CD8-positive, alpha-beta memory T cell (primary cell): ENCODE results near the gene ANAPC16. TPM values are rescaled to one million over a fixed set of nuclear protein-coding genes. Genes with fewer than 3 reads are reported as not detected.

ENCODE experiments used
- CTCF ChIA-PET: fragments of 350-600 bp; sonication (Branson Sonifier 250); formaldehyde crosslinking; loops from one replicate; lab custom pipeline; 2021; ENCODE audit warnings: antibody characterized with exemption; lab: Charles Lee
- POLR2A ChIA-PET: fragments of 350-600 bp; sonication (Branson Sonifier 250); formaldehyde crosslinking; loops from one replicate; lab custom pipeline; 2021; ENCODE audit warnings: antibody characterized with exemption; lab: Charles Lee
- DNase-seq, 5 donors: peaks; one replicate each; pipeline versions ENCODE4 v3.0.0 to v3.0.0-alpha.2; 2020 to 2022; ENCODE audit warnings: mixed read lengths in 1 of 5
- H3K27ac ChIP-seq: one replicate; pipeline ENCODE4 v1.7.0; 2013; ENCODE audit warnings: low read depth, mild to moderate bottlenecking, low read length, moderate library complexity
- H3K27me3 ChIP-seq: 2 replicates; pipeline ENCODE4 v1.7.0; 2013; ENCODE audit warnings: low read length, mild to moderate bottlenecking; ENCODE audit not compliant: insufficient read depth, poor library complexity, severe bottlenecking
- H3K36me3 ChIP-seq: 2 replicates; pipeline ENCODE4 v1.7.0; 2013; ENCODE audit warnings: mild to moderate bottlenecking, low read length, moderate library complexity; ENCODE audit not compliant: insufficient read depth
- H3K4me1 ChIP-seq: 2 replicates; pipeline ENCODE4 v1.7.0; 2013; ENCODE audit warnings: mild to moderate bottlenecking, low read length, moderate library complexity; ENCODE audit not compliant: insufficient read depth
- H3K4me3 ChIP-seq: 2 replicates; pipeline ENCODE4 v1.7.0; 2013; ENCODE audit warnings: mild to moderate bottlenecking, low read length
- H3K9me3 ChIP-seq: 2 replicates; pipeline ENCODE4 v1.7.0; 2013; ENCODE audit warnings: mild to moderate bottlenecking, low read length
- H3K27ac Mint-ChIP-seq, 8 donors: one replicate each; pipeline ENCODE4 v1.8.0; 2020 to 2021; ENCODE audit warnings: mixed read lengths in 8 of 8, mild to moderate bottlenecking in 6 of 8, inconsistent platforms in 3 of 8, moderate library complexity in 3 of 8
- H3K27me3 Mint-ChIP-seq, 2 donors: one replicate each; pipeline ENCODE4 v1.8.0; 2020 to 2021; ENCODE audit warnings: mixed read lengths in 2 of 2, mild to moderate bottlenecking in 1 of 2, moderate library complexity in 1 of 2
- H3K36me3 Mint-ChIP-seq, 3 donors: one replicate each; pipeline ENCODE4 v1.8.0; 2020 to 2021; ENCODE audit warnings: mixed read lengths in 3 of 3, inconsistent platforms in 1 of 3, mild to moderate bottlenecking in 1 of 3
- H3K4me1 Mint-ChIP-seq, 3 donors: one replicate each; pipeline ENCODE4 v1.8.0; 2020 to 2021; ENCODE audit warnings: mixed read lengths in 3 of 3, inconsistent platforms in 1 of 3, mild to moderate bottlenecking in 1 of 3
- H3K4me3 Mint-ChIP-seq, 7 donors: one replicate each; pipeline ENCODE4 v1.8.0; 2020 to 2021; ENCODE audit warnings: mixed read lengths in 7 of 7, mild to moderate bottlenecking in 6 of 7, moderate library complexity in 4 of 7, inconsistent platforms in 2 of 7
- H3K9me3 Mint-ChIP-seq, 5 donors: one replicate each; pipeline ENCODE4 v1.8.0; 2020 to 2022; ENCODE audit warnings: mixed read lengths in 5 of 5, mild to moderate bottlenecking in 3 of 5, moderate library complexity in 2 of 5, inconsistent platforms in 1 of 5
- polyA plus RNA-seq: library from polyadenylated mRNA; unstranded; fragments of 300-500 nt; fragmentation: Illumina TruSeq; gene quantifications from one replicate; pipeline ENCODE4 v1.2.3, GENCODE V29; 2021
- total RNA-seq, 2 experiments: library from RNA; stranded (reverse); gene quantifications; one replicate each; pipeline ENCODE4 v1.2.3, GENCODE V29; 2021

Gene ANAPC16
- total and polyA plus RNA-seq, 3 experiments from 2014 or later = 68.1 to 329 (median 78.3) TPM

DNA sequence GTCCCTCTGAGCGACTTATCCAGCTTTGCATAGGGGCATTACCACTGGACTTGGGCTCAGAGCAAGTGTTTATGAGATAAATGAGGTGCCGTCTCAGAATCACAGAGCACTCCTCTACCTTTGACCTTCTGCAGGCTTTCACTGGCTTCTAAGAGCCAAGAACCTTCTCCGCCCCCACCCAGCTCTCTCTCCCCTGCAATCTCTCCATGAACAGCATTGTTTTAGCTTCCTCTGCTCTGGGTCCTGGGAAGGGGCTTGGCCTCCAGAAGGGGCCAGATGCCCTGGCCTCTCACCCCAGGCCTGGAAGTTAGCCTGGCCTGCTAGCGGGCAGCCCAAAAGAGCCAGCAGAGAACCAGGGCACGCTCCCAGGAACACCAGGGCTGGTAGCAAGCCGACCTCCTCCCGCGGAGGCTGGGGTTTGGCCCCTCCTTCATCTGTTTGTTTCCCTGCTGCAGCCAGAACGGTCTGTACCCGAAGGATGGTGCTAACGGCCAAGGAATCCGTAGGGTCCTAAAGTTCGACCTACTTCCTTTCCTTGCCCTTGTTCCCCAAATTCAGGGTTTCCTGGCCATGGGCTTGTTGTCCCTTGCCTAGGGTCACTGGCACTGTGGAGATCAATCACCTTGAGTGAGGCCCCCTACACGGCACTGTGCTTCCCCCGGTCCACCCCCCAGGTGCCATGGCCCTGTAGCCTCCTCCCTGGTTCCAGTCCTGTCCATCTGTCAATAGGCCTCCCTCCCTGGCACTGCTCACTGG lies 39.2 kb downstream of the ANAPC16 start:
- H3K27me3 ChIP-seq = no peaks in the 10 kb centered on the region
- CTCF ChIA-PET = interaction anchor here (1.1 to 4.4 kb wide), 6 partner anchors 9 to 161 kb away, joined by 3 to 28 read pairs (median 3); partner anchors contain the start of gene DDIT4
- Mint-ChIP-seq H3K9me3 (no peaks in the 10 kb centered on the region), H3K27ac (peak overlapping the region; percentile 70 to 92 (median 80)), H3K36me3 (no peaks in the 10 kb centered on the region), H3K4me1 (peaks cover 53 to 80% (median 70%) of the 10 kb centered on the region in 3 donors), H3K4me3 (peak overlapping the region in 6 of 7 donors; percentile 32 to 81 (median 73)), H3K27me3 (no peaks in the 10 kb centered on the region)
- POLR2A ChIA-PET = interaction anchor here (0.5 to 1.6 kb wide), 3 partner anchors 9 to 117 kb away, joined by 3 to 6 read pairs (median 5); no protein-coding TSS in a partner anchor
- no peaks in the 10 kb centered on the region for H3K36me3 ChIP-seq
- H3K4me3 ChIP-seq = peak overlapping the region; percentile 57
- peaks cover 85% of the 10 kb centered on the region for H3K4me1 ChIP-seq
- peak in 3 of 5 donors; percentile 26 to 43 (median 41) for DNase-seq
- peak overlapping the region; percentile 66 for H3K27ac ChIP-seq
- H3K9me3 ChIP-seq = no peaks in the 10 kb centered on the region

DNA sequence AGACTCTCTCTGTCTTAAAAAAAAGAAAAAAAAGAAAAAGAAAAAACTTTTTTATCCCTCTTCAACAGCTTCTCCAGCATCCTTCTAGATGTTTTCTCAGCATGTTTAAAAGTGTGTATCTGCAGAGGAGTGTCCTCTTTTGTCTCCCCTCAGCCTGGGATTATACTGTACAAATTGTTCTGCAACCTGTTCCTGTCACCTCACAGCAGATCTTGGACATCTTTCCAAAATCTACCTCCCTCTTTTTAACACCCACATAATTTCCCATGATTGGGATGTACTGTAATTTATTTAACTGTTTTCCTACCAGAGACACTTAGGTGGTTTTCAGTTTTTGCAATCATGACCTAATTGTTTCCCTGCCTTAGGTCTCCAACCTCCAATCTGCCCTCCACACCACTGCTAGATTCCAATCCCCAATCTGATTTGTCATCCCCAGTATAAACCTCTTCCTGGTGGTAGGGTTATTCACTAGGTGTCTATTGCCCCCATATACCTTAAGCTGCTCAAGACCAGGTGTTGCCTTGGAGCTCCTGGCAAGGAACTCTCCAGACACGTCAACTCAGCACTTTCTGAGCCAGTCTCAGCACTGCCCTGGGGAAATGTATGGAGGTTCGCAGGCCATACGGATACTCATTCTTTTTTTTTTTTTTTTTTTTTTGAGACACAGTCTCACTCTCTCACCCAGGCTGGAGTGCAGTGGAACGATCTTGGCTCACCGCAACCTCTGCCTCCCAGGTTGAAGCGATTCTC lies 40.3 kb downstream of the ANAPC16 start:
- Histone ChIP-seq H3K27ac (no peak overlapping the region), H3K9me3 (no peaks in the 10 kb centered on the region), H3K36me3 (no peaks in the 10 kb centered on the region), H3K4me1 (peaks cover 85% of the 10 kb centered on the region), H3K27me3 (no peaks in the 10 kb centered on the region), H3K4me3 (no peak overlapping the region)
- Mint-ChIP-seq H3K27me3 (no peaks in the 10 kb centered on the region), H3K4me1 (peaks cover 56 to 83% (median 69%) of the 10 kb centered on the region in 3 donors), H3K4me3 (peak overlapping the region in 3 of 7 donors; percentile 0 to 23 (median 2)), H3K36me3 (no peaks in the 10 kb centered on the region), H3K9me3 (no peaks in the 10 kb centered on the region), H3K27ac (peak overlapping the region; percentile 10 to 87 (median 38))
- POLR2A ChIA-PET = interaction anchor here (1.0 kb wide), 1 partner anchor 8 kb away, joined by 6 read pairs; no protein-coding TSS in a partner anchor
- CTCF ChIA-PET = interaction anchor here (1.2 to 4.4 kb wide), 3 partner anchors 10 to 28 kb away, joined by 3 to 28 read pairs (median 3); partner anchors contain the start of gene DDIT4
- no peak for DNase-seq

DNA sequence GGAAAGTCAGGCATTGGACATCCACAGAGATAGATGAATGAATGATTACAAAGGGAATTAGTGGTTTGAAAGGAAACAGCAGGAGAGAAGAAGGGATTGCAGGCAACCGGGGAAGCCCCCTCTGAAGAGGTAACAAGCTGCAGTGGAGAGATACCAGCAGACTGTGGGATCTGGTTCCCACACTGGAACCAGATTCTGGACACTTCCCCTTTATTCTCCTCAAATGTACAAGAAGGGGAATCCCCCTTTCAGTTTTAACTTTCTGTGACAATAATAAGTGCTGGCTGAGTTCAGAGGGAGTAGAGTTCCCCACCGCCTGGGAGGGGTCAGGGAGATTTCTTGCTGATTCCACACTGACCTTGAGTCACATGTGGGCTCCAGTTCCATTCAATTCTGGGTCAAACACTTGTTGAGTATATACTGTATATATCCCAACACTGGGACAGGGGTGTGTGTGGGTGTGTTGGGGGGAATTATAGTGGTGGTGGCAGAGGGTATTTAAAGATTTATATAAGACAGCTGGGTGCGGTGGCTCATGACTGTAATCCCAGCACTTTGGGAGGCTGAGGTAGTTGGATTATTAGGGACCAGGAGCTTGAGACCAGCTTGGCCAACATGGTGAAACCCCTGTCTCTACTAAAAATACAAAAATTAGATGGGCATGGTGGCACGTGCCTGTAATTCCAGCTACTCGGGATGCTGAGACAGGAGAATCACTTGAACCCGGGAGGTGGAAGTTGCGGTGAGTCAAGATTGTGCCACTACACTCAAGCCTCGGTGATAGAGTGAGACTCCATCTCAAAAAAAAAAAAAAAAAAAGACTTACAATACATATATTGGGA lies 41.5 kb downstream of the ANAPC16 start:
- H3K36me3 Mint-ChIP-seq = no peaks in the 10 kb centered on the region
- H3K27me3 ChIP-seq = no peaks in the 10 kb centered on the region
- peaks cover 61 to 81% (median 69%) of the 10 kb centered on the region in 3 donors for H3K4me1 Mint-ChIP-seq
- H3K9me3 ChIP-seq = no peaks in the 10 kb centered on the region
- peak overlapping the region in 1 of 7 donors; percentile 62 for H3K4me3 Mint-ChIP-seq
- H3K27me3 Mint-ChIP-seq = no peaks in the 10 kb centered on the region
- CTCF ChIA-PET = interaction anchor here (2.1 to 4.4 kb wide), 2 partner anchors 17 to 18 kb away, joined by 9 to 28 read pairs; partner anchors contain the start of gene DDIT4
- peak overlapping the region; percentile 6 for H3K27ac ChIP-seq
- peak overlapping the region in 6 of 8 donors; percentile 51 to 91 (median 73) for H3K27ac Mint-ChIP-seq
- POLR2A ChIA-PET = interaction anchor here (0.5 to 0.9 kb wide), 3 partner anchors 11 to 388 kb away, joined by 3 to 10 read pairs (median 5); no protein-coding TSS in a partner anchor
- H3K4me3 ChIP-seq = no peak overlapping the region
- no peak for DNase-seq
- H3K4me1 ChIP-seq = peaks cover 87% of the 10 kb centered on the region
- H3K36me3 ChIP-seq = no peaks in the 10 kb centered on the region
- no peaks in the 10 kb centered on the region for H3K9me3 Mint-ChIP-seq

DNA sequence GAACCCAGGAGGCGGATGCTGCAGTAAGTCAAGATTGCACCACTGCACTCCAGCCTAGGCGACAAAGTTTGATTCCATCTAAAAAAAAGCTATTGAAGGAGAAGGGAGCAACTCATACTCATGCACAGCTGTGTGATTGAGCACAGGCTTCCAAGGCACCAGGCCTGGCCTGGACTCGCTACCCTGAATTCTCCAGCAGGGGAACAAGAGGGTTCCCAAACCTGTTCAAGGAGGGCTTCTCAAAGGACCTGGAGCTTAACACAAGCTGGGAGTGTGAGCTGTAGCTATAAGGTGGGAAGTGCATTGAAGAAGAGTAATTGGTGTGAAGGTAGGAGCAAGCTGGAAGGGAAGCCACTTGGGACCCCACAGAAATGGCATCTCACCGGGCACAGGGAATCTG lies 42.8 kb downstream of the ANAPC16 start:
- no peak overlapping the region for H3K4me3 ChIP-seq
- no peak overlapping the region for H3K27ac ChIP-seq
- no peaks in the 10 kb centered on the region for H3K36me3 ChIP-seq
- peaks cover 88% of the 10 kb centered on the region for H3K4me1 ChIP-seq
- no peak for DNase-seq
- Mint-ChIP-seq H3K27me3 (no peaks in the 10 kb centered on the region), H3K27ac (peak overlapping the region in 6 of 8 donors; percentile 44 to 88 (median 74)), H3K4me1 (peaks cover 55 to 73% (median 61%) of the 10 kb centered on the region in 3 donors), H3K9me3 (no peaks in the 10 kb centered on the region), H3K36me3 (no peaks in the 10 kb centered on the region), H3K4me3 (peak overlapping the region in 4 of 7 donors; percentile 15 to 75 (median 42))
- POLR2A ChIA-PET = interaction anchor here (0.9 kb wide), 1 partner anchor 13 kb away, joined by 10 read pairs; no protein-coding TSS in a partner anchor
- CTCF ChIA-PET = interaction anchor here (1.1 to 4.6 kb wide), 4 partner anchors 9 to 16 kb away, joined by 3 to 28 read pairs (median 6); partner anchors contain the start of gene DDIT4
- no peaks in the 10 kb centered on the region for H3K27me3 ChIP-seq
- no peaks in the 10 kb centered on the region for H3K9me3 ChIP-seq

DNA sequence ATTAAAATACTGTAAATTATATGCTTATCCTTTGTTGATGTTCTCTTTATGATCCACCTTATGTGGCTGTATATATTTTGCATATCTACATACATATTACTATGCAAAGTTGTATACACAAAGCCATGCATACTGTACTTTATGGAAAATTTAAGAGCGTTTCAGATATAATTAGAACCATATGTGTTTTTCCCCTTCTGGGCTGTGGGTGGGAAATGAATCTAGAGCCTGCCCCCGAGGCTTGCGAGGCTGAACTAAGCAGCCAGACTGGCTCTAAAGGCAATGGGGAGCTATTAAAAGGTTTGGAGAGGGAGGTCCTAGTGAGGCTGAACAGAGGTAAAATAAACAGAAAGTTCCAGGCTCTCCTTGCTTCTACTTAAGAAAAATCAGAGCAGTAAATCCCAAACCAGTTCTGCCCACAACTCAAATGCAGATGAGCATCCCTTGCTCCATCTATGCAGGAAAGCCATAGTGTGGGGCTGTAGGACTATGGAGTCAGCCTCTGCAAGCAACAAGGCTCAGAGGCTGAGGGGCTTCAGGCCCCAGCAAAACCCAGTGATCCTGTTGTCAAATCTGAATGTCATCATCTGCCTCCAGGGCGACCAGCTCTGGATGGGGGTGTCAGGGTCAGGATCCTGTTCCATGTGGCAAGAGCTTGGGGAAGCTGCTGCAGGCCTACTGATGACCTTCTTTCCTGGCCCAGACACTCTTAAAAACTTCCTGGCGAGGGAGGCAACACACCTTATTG lies 43.9 kb downstream of the ANAPC16 start:
- Histone ChIP-seq H3K27ac (peak overlapping the region; percentile 89), H3K4me3 (peak overlapping the region; percentile 72), H3K4me1 (peaks cover 89% of the 10 kb centered on the region), H3K9me3 (no peaks in the 10 kb centered on the region), H3K36me3 (no peaks in the 10 kb centered on the region), H3K27me3 (no peaks in the 10 kb centered on the region)
- peaks cover 57 to 73% (median 68%) of the 10 kb centered on the region in 3 donors for H3K4me1 Mint-ChIP-seq
- peak overlapping the region; percentile 81 to 94 (median 89) for H3K4me3 Mint-ChIP-seq
- DNase-seq = no peak
- H3K9me3 Mint-ChIP-seq = no peaks in the 10 kb centered on the region
- peak overlapping the region; percentile 92 to 99 (median 97) for H3K27ac Mint-ChIP-seq
- POLR2A ChIA-PET = interaction anchor here (0.6 to 1.7 kb wide), 4 partner anchors 12 to 1571 kb away, joined by 3 to 19 read pairs (median 6); no protein-coding TSS in a partner anchor
- no peaks in the 10 kb centered on the region for H3K36me3 Mint-ChIP-seq
- no peaks in the 10 kb centered on the region for H3K27me3 Mint-ChIP-seq
- CTCF ChIA-PET = interaction anchor here (0.8 to 4.6 kb wide), 10 partner anchors 12 to 78 kb away, joined by 4 to 29 read pairs (median 6); partner anchors contain the start of genes ASCC1 and DDIT4

DNA sequence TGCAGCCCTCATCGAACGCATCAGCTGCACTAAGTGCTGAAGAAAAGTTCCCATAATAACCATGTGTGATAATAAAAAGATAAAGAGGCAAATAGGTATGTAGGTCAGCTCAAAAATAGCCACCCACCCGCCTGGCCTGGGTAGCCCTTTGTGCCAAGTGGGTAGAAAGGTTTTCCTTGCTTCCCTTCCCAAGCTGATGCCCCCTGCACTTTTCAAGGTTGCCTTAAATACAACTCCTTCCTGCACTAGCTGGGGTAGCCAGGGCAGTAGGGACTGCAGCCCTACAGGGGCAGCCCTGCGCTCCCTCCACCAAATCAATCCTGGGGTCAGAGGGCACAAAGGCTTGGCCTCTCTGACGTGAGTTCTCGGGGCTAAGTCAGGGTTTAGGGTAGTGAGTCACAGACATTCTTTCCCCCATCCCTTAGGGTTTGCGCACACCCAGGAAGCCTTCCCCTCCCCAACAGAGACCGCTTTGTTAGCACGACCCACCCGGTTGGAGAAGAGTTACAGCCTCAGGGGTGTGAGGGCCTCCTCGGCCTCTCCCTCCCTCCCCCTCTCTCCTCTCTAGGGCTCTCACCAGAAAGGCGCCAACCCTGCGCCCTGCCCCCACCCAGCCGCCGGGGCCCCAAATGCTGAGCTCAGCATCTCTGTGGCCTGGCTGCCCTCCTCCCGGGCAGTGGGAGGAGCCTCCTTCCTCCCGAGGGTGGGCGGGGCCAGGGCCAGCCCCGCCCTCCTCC lies 44.6 kb downstream of the ANAPC16 start:
- DNase-seq = peak; percentile 73 to 87 (median 78)
- Mint-ChIP-seq H3K27ac (peak overlapping the region; percentile 92 to 99 (median 97)), H3K36me3 (no peaks in the 10 kb centered on the region), H3K4me3 (peak overlapping the region; percentile 81 to 94 (median 89)), H3K9me3 (no peaks in the 10 kb centered on the region), H3K27me3 (no peaks in the 10 kb centered on the region), H3K4me1 (peaks cover 53 to 67% (median 64%) of the 10 kb centered on the region in 3 donors)
- H3K36me3 ChIP-seq = no peaks in the 10 kb centered on the region
- peak overlapping the region; percentile 72 for H3K4me3 ChIP-seq
- no peaks in the 10 kb centered on the region for H3K9me3 ChIP-seq
- H3K4me1 ChIP-seq = peaks cover 83% of the 10 kb centered on the region
- POLR2A ChIA-PET = interaction anchor here (0.6 to 1.7 kb wide), 10 partner anchors 13 to 173 kb away, joined by 3 to 10 read pairs (median 4); partner anchors contain the start of genes ANAPC16, ASCC1 and DDIT4
- H3K27ac ChIP-seq = peak overlapping the region; percentile 89
- H3K27me3 ChIP-seq = no peaks in the 10 kb centered on the region
- CTCF ChIA-PET = interaction anchor here (0.8 to 4.6 kb wide), 16 partner anchors 8 to 121 kb away, joined by 3 to 29 read pairs (median 4); partner anchors contain the start of genes ASCC1 and DDIT4
